Measurements from ENCODE around the gene CD36.

Gene CD36

GRCh38 chr7:80675090-80675489 is 36.6 kb downstream of the CD36 start:
- TF ChIP-seq, protein P1, sequence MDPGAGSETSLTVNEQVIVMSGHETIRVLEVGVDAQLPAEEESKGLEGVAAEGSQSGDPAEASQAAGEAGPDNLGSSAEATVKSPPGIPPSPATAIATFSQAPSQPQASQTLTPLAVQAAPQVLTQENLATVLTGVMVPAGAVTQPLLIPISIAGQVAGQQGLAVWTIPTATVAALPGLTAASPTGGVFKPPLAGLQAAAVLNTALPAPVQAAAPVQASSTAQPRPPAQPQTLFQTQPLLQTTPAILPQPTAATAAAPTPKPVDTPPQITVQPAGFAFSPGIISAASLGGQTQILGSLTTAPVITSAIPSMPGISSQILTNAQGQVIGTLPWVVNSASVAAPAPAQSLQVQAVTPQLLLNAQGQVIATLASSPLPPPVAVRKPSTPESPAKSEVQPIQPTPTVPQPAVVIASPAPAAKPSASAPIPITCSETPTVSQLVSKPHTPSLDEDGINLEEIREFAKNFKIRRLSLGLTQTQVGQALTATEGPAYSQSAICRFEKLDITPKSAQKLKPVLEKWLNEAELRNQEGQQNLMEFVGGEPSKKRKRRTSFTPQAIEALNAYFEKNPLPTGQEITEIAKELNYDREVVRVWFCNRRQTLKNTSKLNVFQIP (CRISPR knock-in tag; IDR thresholded peaks at IDR 0.05; ENCODE audit: borderline replicate concordance, low read depth) = no peak
- TF ChIP-seq ZNF8 (CRISPR knock-in tag; IDR thresholded peaks at IDR 0.05) = no peak
- TF ChIP-seq BACH2 (CRISPR knock-in tag; IDR thresholded peaks at IDR 0.05; ENCODE audit: borderline replicate concordance) = no peak
- TF ChIP-seq ESRRG (CRISPR knock-in tag; IDR thresholded peaks at IDR 0.05) = no peak
- no peak for TF ChIP-seq ZNF70 (CRISPR knock-in tag; IDR thresholded peaks at IDR 0.05)
- no peak for TF ChIP-seq TOX (CRISPR knock-in tag; IDR thresholded peaks at IDR 0.05; ENCODE audit: borderline replicate concordance)
- no peak for TF ChIP-seq PPARA (CRISPR knock-in tag; IDR thresholded peaks at IDR 0.05; ENCODE audit: borderline replicate concordance)
- no peak for TF ChIP-seq OSR1 (CRISPR knock-in tag; IDR thresholded peaks at IDR 0.05)
- TF ChIP-seq GLIS3 (CRISPR knock-in tag; IDR thresholded peaks at IDR 0.05) = no peak
- TF ChIP-seq SNAI2 (CRISPR knock-in tag; IDR thresholded peaks at IDR 0.05) = no peak
- TF ChIP-seq ISL1 (CRISPR knock-in tag; IDR thresholded peaks at IDR 0.05) = no peak
- no peak for TF ChIP-seq CSRNP3 (CRISPR knock-in tag; IDR thresholded peaks at IDR 0.05)
- TF ChIP-seq TCF4 (CRISPR knock-in tag; IDR thresholded peaks at IDR 0.05; ENCODE audit: borderline replicate concordance) = no peak
- ATAC-seq = no peak

DNA sequence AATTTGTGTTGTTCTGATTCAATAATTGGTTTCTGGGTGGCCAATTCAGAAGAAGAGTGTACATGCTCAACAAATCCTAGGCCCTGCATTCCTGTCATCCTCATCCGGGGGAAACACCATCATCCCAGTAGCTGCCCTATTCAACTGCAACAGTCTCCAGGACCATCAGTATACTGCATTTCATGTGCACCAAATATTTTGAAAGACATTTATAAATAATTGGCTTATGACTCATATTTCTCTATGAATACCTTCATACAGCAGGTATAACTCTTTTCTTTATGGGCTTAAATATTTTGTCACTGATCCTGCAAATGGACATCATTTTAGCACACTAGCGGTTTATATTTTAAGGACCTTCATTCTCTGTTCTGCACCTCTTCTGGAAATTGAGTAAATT is 38.0 kb downstream of the CD36 start:
- no peak for TF ChIP-seq ISL1 (CRISPR knock-in tag; IDR thresholded peaks at IDR 0.05)
- TF ChIP-seq, protein P2, sequence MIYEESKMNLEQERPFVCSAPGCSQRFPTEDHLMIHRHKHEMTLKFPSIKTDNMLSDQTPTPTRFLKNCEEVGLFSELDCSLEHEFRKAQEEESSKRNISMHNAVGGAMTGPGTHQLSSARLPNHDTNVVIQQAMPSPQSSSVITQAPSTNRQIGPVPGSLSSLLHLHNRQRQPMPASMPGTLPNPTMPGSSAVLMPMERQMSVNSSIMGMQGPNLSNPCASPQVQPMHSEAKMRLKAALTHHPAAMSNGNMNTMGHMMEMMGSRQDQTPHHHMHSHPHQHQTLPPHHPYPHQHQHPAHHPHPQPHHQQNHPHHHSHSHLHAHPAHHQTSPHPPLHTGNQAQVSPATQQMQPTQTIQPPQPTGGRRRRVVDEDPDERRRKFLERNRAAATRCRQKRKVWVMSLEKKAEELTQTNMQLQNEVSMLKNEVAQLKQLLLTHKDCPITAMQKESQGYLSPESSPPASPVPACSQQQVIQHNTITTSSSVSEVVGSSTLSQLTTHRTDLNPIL (CRISPR knock-in tag; IDR thresholded peaks at IDR 0.05; ENCODE audit: low read depth) = no peak
- TF ChIP-seq, protein P3, sequence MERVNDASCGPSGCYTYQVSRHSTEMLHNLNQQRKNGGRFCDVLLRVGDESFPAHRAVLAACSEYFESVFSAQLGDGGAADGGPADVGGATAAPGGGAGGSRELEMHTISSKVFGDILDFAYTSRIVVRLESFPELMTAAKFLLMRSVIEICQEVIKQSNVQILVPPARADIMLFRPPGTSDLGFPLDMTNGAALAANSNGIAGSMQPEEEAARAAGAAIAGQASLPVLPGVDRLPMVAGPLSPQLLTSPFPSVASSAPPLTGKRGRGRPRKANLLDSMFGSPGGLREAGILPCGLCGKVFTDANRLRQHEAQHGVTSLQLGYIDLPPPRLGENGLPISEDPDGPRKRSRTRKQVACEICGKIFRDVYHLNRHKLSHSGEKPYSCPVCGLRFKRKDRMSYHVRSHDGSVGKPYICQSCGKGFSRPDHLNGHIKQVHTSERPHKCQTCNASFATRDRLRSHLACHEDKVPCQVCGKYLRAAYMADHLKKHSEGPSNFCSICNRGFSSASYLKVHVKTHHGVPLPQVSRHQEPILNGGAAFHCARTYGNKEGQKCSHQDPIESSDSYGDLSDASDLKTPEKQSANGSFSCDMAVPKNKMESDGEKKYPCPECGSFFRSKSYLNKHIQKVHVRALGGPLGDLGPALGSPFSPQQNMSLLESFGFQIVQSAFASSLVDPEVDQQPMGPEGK (CRISPR knock-in tag; IDR thresholded peaks at IDR 0.05; ENCODE audit: borderline replicate concordance) = no peak
- TF ChIP-seq, protein P1 (CRISPR knock-in tag; IDR thresholded peaks at IDR 0.05; ENCODE audit: borderline replicate concordance, low read depth) = no peak
- TF ChIP-seq ESRRG (CRISPR knock-in tag; IDR thresholded peaks at IDR 0.05) = no peak
- no peak for ATAC-seq

- ATAC-seq = no peak
- TF ChIP-seq ZC3H10 (CRISPR knock-in tag; IDR thresholded peaks at IDR 0.05) (no peak), PPARA (CRISPR knock-in tag; IDR thresholded peaks at IDR 0.05; ENCODE audit: borderline replicate concordance) (no peak), ZNF70 (CRISPR knock-in tag; IDR thresholded peaks at IDR 0.05) (no peak), CSRNP3 (CRISPR knock-in tag; IDR thresholded peaks at IDR 0.05) (no peak), ISL1 (CRISPR knock-in tag; IDR thresholded peaks at IDR 0.05) (no peak), TOX (CRISPR knock-in tag; IDR thresholded peaks at IDR 0.05; ENCODE audit: borderline replicate concordance) (no peak), TCF4 (CRISPR knock-in tag; IDR thresholded peaks at IDR 0.05; ENCODE audit: borderline replicate concordance) (no peak), ARNTL (CRISPR knock-in tag; IDR thresholded peaks at IDR 0.05; ENCODE audit: borderline replicate concordance, low read depth) (no peak), RARB (CRISPR knock-in tag; IDR thresholded peaks at IDR 0.05) (no peak), BACH2 (CRISPR knock-in tag; IDR thresholded peaks at IDR 0.05; ENCODE audit: borderline replicate concordance) (no peak), ZNF565 (CRISPR knock-in tag; conservative IDR thresholded peaks at IDR 0.05; ENCODE audit: low read depth) (no peak), ZNF8 (CRISPR knock-in tag; IDR thresholded peaks at IDR 0.05) (no peak), GLIS3 (CRISPR knock-in tag; IDR thresholded peaks at IDR 0.05) (no peak), SNAI2 (CRISPR knock-in tag; IDR thresholded peaks at IDR 0.05) (no peak), ZFP3 (CRISPR knock-in tag; IDR thresholded peaks at IDR 0.05) (no peak), ESRRG (CRISPR knock-in tag; IDR thresholded peaks at IDR 0.05) (no peak), OSR1 (CRISPR knock-in tag; IDR thresholded peaks at IDR 0.05) (no peak), ZFP30 (CRISPR knock-in tag; IDR thresholded peaks at IDR 0.05) (no peak)
- TF ChIP-seq, protein P4, sequence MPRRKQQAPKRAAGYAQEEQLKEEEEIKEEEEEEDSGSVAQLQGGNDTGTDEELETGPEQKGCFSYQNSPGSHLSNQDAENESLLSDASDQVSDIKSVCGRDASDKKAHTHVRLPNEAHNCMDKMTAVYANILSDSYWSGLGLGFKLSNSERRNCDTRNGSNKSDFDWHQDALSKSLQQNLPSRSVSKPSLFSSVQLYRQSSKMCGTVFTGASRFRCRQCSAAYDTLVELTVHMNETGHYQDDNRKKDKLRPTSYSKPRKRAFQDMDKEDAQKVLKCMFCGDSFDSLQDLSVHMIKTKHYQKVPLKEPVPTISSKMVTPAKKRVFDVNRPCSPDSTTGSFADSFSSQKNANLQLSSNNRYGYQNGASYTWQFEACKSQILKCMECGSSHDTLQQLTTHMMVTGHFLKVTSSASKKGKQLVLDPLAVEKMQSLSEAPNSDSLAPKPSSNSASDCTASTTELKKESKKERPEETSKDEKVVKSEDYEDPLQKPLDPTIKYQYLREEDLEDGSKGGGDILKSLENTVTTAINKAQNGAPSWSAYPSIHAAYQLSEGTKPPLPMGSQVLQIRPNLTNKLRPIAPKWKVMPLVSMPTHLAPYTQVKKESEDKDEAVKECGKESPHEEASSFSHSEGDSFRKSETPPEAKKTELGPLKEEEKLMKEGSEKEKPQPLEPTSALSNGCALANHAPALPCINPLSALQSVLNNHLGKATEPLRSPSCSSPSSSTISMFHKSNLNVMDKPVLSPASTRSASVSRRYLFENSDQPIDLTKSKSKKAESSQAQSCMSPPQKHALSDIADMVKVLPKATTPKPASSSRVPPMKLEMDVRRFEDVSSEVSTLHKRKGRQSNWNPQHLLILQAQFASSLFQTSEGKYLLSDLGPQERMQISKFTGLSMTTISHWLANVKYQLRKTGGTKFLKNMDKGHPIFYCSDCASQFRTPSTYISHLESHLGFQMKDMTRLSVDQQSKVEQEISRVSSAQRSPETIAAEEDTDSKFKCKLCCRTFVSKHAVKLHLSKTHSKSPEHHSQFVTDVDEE (CRISPR knock-in tag; IDR thresholded peaks at IDR 0.05) = no peak
- TF ChIP-seq, protein P3 (CRISPR knock-in tag; IDR thresholded peaks at IDR 0.05; ENCODE audit: borderline replicate concordance) = no peak
These were observed 39.2 kb downstream of the CD36 start for GRCh38 chr7:80677629-80678028.

Measured in SK-N-SH treated with all-trans-retinoic acid at 6 μM for 48 hours (cell line).